ENCODE results near the gene PDE6G. TPM values are rescaled to one million over a fixed set of nuclear protein-coding genes. Genes with fewer than 3 reads are reported as not detected.
A peak's percentile ranks its signal among the peaks of the same experiment; 100 is the strongest.

Gene PDE6G
- total and polyA plus RNA-seq, 2 of the 4 experiments (the other 2 are of a cell fraction), result 2.7 TPM; not detected in 1

GRCh38 chr17:81703747-81704654, 47.7 kb upstream of the PDE6G start:
- Histone ChIP-seq H3K14ac (replicated peaks; ENCODE audit: low read depth, low read length) (peak overlapping the region; percentile 86), H2BK120ac (ENCODE audit: low read depth, low read length) (no peak overlapping the region), H4K20me1 (ENCODE audit: insufficient read depth, low read length) (peaks cover 31% of the 10 kb centered on the region), H2BK5ac (ENCODE audit: low read depth, low read length, poor library complexity, severe bottlenecking) (peak overlapping the region; percentile 53), H3K79me1 (ENCODE audit: low read depth in 1 of 2, low read length in 2 of 2) (peaks cover 12 to 51% of the 10 kb centered on the region in 2 experiments), H3K9ac (ENCODE audit: low read depth, low read length) (peak overlapping the region; percentile 61), H3K4ac (ENCODE audit: low read depth, low read length) (peak overlapping the region; percentile 64), H3K4me1 (ENCODE audit: control insufficient read depth, insufficient read depth, low read length) (peaks cover 7% of the 10 kb centered on the region), H3K4me3 (ENCODE audit: insufficient read depth, low read depth, low read length) (peak overlapping the region; percentile 79), H3K56ac (ENCODE audit: extremely low read depth, insufficient read depth, low read length) (peak overlapping the region; percentile 43; the same call in 1 of the 2 replicates), H3K36me3 (ENCODE audit: control insufficient read depth, insufficient read depth, low read length) (peaks cover 27% of the 10 kb centered on the region), H3K18ac (ENCODE audit: low read depth, low read length) (no peak overlapping the region), H2AK9ac (replicated peaks; ENCODE audit: low read depth, low read length, poor library complexity) (peak overlapping the region; percentile 75), H4K91ac (ENCODE audit: insufficient read depth, low read depth, low read length) (no peak overlapping the region), H2BK20ac (ENCODE audit: low read depth, low read length) (no peak overlapping the region), H3K23ac (ENCODE audit: low read depth, low read length) (peak overlapping the region; percentile 34), H2AK5ac (ENCODE audit: low read depth, low read length) (peak overlapping the region; percentile 87), H3K27me3 (ENCODE audit: control insufficient read depth, insufficient read depth, low read length) (no peaks in the 10 kb centered on the region), H3K27ac (ENCODE audit: insufficient read depth, low read length) (peak overlapping the region; percentile 66), H4K5ac (ENCODE audit: low read depth, low read length) (peak overlapping the region; percentile 5; the same call in 1 of the 2 replicates), H3K4me2 (ENCODE audit: low read depth, low read length) (peak overlapping the region; percentile 76), H2BK15ac (ENCODE audit: low read depth, low read length) (no peak overlapping the region), H2AFZ (replicated peaks; ENCODE audit: low read length, poor library complexity) (peak overlapping the region; percentile 93), H3K9me3 (ENCODE audit: control insufficient read depth, insufficient read depth, low read length) (no peaks in the 10 kb centered on the region), H4K8ac (ENCODE audit: low read depth in 2 of 2, low read length in 2 of 2) (peak overlapping the region; percentile 60 to 69; a peak in 3 of 4 replicates), H3K9me1 (ENCODE audit: insufficient read depth, low read length) (no peaks in the 10 kb centered on the region)
- DNase-seq (no peak), ATAC-seq (ENCODE audit: low read depth) (peak; percentile 16; the same call in 1 of the 2 replicates)
- BruUV-seq (replicated peaks), result no TSS peak
- ChIA-PET POLR2A (ENCODE audit: unreplicated experiment) (no interaction called here), CTCF (no interaction called here)
- in situ Hi-C loops (cut with MboI; ENCODE audit: low sequenced_read_pairs), result no loop called here
- TF ChIP-seq SMC3 (IDR thresholded peaks at IDR 0.05; ENCODE audit: low read depth, low read length), result no peak
- peak; percentile 66; the same call in 1 of the 2 replicates for TF ChIP-seq MXI1 (IDR thresholded peaks at IDR 0.05; ENCODE audit: borderline replicate concordance, low read depth, low read length)
- intact Hi-C loops (cut with micrococcal nuclease), result no loop called here
- 63% methylated on average over 2 of the region's 27 CpGs; no CpG with 5 or more reads in 1 of the 2 experiments for WGBS, 2 experiments (ENCODE audit: extremely low coverage in 2 of 2, insufficient read length in 1 of 2)
- dilution Hi-C loops (cut with HindIII; ENCODE audit: low sequenced_read_pairs, unreplicated experiment), result no loop called here
